Thyroid gland (tissue), 4 donors: ENCODE results near the gene SPATA17. TPM values are rescaled to one million over a fixed set of nuclear protein-coding genes. Genes with fewer than 3 reads are reported as not detected.
A peak's percentile ranks its signal among the peaks of the same experiment; 100 is the strongest.

ENCODE experiments used
- DNase-seq, 2 donors: peaks; one replicate each; pipeline ENCODE4 v3.0.0-alpha.2; 2019
- H3K27ac ChIP-seq, 3 donors: fragments of 200-600 bp; sonication (generic); 1 replicate in 2 of 3; 2 replicates in 1 of 3; pipeline ENCODE4 v1.5.1; 2016 to 2019; ENCODE audit warnings: mild to moderate bottlenecking in 1 of 3, moderate library complexity in 1 of 3
- H3K27me3 ChIP-seq: fragments of 200-600 bp; sonication (generic); one replicate; pipeline ENCODE4 v1.5.1; 2019
- H3K36me3 ChIP-seq, 2 donors: fragments of 200-600 bp; sonication (generic); one replicate each; pipeline ENCODE4 v1.5.1; 2016 to 2019
- H3K4me1 ChIP-seq, 2 donors: fragments of 200-600 bp; sonication (generic); one replicate each; pipeline ENCODE4 v1.5.1; 2017 to 2019
- H3K4me3 ChIP-seq, 3 donors: fragments of 200-600 bp; sonication (generic); replicated peaks in 1 of 3; 1 replicate in 2 of 3; 2 replicates in 1 of 3; pipeline ENCODE4 v1.5.1; 2016; ENCODE audit warnings: mild to moderate bottlenecking in 1 of 3
- H3K9me3 ChIP-seq: fragments of 200-600 bp; sonication (generic); one replicate; pipeline ENCODE4 v1.5.1; 2017
- POLR2A ChIP-seq, 2 donors: fragments of 450-650 bp; IDR thresholded peaks; one replicate each; pipeline ENCODE4 v1.6.1; 2017; ENCODE audit warnings: antibody characterized with exemption in 2 of 2, mild to moderate bottlenecking in 2 of 2, moderate library complexity in 1 of 2
- WGBS, 2 donors: methylation state at CpG; one replicate each; pipeline ENCODE4 v1.1.5; 2017; 5-methylcytosine and 5-hydroxymethylcytosine counted together
- intact Hi-C: fragments of 100-400 bp; cut with DNase I; formaldehyde crosslinking; loops from one replicate; pipeline ENCODE4 v1.15.1; 2023
- total RNA-seq, 4 donors: library from RNA; depleted of rRNA; stranded (reverse); fragments of >200 nt; gene quantifications; one replicate each; pipeline ENCODE4 v1.2.3, GENCODE V29; 2016
- TF ChIP-seq, protein P1 (sequence below), 6 experiments: fragments of 200-600 bp in 3 of 6; fragments of 450-650 bp in 3 of 6; sonication (generic) in 3 of 6; IDR thresholded peaks; one replicate each; pipeline ENCODE4 v1.5.1; 2016 to 2019; ENCODE audit warnings: antibody characterized with exemption in 6 of 6, mild to moderate bottlenecking in 2 of 6, inconsistent platforms in 1 of 6, moderate library complexity in 1 of 6

Gene SPATA17
- total RNA-seq, 4 donors from 2014 or later: 1.2 to 5.8 (median 3.2) TPM

DNA sequence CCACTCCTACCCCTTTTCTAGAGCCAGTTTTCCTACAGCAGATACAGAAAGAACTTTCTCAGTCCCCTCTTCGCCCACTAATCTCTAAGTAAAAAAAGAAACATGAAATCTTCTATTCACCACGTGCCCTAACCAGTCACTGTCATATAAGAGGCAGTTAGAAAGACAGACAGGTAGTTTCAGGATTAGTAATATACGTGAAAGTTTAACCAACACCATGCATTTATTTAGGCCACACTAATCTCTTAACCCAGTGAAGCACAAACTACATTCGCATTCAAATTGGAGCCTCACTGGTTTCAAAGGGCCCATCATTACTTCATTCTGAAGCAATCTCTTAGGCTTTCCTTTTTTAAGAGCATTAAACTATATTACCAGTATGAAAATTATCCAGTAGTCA is 10.3 kb upstream of the SPATA17 start:
- H3K4me3 ChIP-seq: no peak overlapping the region
- no peak for DNase-seq
- H3K36me3 ChIP-seq: no peaks in the 10 kb centered on the region
- no peaks in the 10 kb centered on the region for H3K9me3 ChIP-seq
- H3K27ac ChIP-seq: no peak overlapping the region
- WGBS, 2 donors: 90 to 94% methylated on average over 4 of the region's 4 CpGs
- H3K27me3 ChIP-seq: no peaks in the 10 kb centered on the region
- intact Hi-C loops: no loop called here
- no peak for TF ChIP-seq POLR2A (IDR thresholded peaks at IDR 0.05)
- TF ChIP-seq, protein P1, sequence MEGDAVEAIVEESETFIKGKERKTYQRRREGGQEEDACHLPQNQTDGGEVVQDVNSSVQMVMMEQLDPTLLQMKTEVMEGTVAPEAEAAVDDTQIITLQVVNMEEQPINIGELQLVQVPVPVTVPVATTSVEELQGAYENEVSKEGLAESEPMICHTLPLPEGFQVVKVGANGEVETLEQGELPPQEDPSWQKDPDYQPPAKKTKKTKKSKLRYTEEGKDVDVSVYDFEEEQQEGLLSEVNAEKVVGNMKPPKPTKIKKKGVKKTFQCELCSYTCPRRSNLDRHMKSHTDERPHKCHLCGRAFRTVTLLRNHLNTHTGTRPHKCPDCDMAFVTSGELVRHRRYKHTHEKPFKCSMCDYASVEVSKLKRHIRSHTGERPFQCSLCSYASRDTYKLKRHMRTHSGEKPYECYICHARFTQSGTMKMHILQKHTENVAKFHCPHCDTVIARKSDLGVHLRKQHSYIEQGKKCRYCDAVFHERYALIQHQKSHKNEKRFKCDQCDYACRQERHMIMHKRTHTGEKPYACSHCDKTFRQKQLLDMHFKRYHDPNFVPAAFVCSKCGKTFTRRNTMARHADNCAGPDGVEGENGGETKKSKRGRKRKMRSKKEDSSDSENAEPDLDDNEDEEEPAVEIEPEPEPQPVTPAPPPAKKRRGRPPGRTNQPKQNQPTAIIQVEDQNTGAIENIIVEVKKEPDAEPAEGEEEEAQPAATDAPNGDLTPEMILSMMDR (IDR thresholded peaks at IDR 0.05): no peak
- H3K4me1 ChIP-seq: no peaks in the 10 kb centered on the region

DNA sequence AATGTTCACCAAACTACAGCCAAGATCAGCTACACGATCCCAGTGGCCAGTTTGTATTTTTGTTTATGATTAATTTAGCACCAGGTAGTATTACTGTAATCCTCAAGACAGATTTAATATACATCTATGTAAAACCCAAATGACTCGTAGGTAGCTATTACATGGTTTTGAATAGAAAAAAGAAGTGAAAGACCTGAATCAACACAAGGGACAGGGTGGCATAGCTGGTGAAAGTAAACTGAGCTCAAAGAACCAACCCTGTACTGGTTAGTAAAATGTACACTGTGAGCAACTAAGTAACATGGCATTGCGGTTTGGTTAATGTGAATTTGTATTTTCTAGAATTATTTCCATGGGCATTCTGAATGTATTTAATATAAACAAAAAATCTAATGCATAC is 9.1 kb upstream of the SPATA17 start:
- Histone ChIP-seq H3K9me3 (no peaks in the 10 kb centered on the region), H3K36me3 (no peaks in the 10 kb centered on the region), H3K27me3 (no peaks in the 10 kb centered on the region), H3K4me3 (no peak overlapping the region), H3K27ac (no peak overlapping the region), H3K4me1 (peaks cover 0 to under 1% of the 10 kb centered on the region in 2 donors)
- intact Hi-C loops: no loop called here
- no peak for TF ChIP-seq POLR2A (IDR thresholded peaks at IDR 0.05)
- TF ChIP-seq, protein P1 (IDR thresholded peaks at IDR 0.05): no peak
- no peak for DNase-seq
- WGBS, 2 donors: 95 to 97% methylated on average over 3 of the region's 3 CpGs

DNA sequence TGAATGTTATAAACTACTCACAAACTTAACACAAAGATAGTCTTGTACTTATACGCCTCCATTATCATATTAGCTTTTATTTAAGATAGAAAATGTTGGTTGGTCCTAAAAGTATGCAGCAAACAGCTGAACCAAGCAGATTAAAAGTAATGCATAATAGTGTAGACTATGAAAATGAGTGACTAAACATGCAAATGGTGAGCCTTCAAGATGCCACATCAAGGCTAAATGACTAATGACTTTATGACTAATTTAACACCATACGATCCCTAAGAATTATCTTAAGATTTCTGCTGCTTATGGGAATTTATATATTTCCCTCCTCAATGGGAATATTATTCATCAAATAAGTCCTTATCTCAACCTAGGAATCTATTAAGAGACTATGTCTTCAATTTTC is 4.8 kb upstream of the SPATA17 start:
- H3K4me3 ChIP-seq: no peak overlapping the region
- WGBS, 2 donors: 96% methylated on average over 2 of the region's 2 CpGs
- no peaks in the 10 kb centered on the region for H3K36me3 ChIP-seq
- no peaks in the 10 kb centered on the region for H3K9me3 ChIP-seq
- H3K27ac ChIP-seq: no peak overlapping the region
- peaks cover 0 to 13% of the 10 kb centered on the region in 2 donors for H3K4me1 ChIP-seq
- no peak for TF ChIP-seq POLR2A (IDR thresholded peaks at IDR 0.05)
- TF ChIP-seq, protein P1 (IDR thresholded peaks at IDR 0.05): no peak
- DNase-seq: no peak
- no peaks in the 10 kb centered on the region for H3K27me3 ChIP-seq
- intact Hi-C loops: no loop called here

DNA sequence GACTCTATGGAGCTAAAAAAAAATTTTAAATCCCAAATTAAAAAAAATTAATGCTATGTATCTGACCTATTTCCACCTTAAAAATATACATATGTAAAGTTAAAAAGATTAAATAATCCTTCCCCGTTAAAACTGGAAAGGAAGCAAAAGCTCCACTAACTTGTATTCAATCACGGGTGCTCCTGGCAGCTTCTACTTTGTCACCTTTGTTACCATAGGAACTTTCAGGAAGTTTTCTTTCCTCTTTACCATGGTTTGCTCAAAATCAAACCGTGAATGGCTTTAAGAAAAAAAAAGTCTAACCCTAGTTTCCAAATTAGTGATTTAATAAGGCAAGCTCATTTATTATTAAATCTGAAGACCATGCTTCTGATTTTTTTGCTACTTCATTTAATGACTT is 3.7 kb upstream of the SPATA17 start:
- no peak overlapping the region for H3K4me3 ChIP-seq
- TF ChIP-seq POLR2A (IDR thresholded peaks at IDR 0.05): no peak
- TF ChIP-seq, protein P1 (IDR thresholded peaks at IDR 0.05): no peak
- H3K36me3 ChIP-seq: no peaks in the 10 kb centered on the region
- intact Hi-C loops: no loop called here
- H3K27ac ChIP-seq: no peak overlapping the region
- WGBS, 2 donors: 16 to 28% methylated on average over 3 of the region's 3 CpGs
- H3K9me3 ChIP-seq: no peaks in the 10 kb centered on the region
- no peaks in the 10 kb centered on the region for H3K27me3 ChIP-seq
- DNase-seq: peak in 1 of 2 donors; percentile 21
- H3K4me1 ChIP-seq: peaks cover 0 to 20% of the 10 kb centered on the region in 2 donors

DNA sequence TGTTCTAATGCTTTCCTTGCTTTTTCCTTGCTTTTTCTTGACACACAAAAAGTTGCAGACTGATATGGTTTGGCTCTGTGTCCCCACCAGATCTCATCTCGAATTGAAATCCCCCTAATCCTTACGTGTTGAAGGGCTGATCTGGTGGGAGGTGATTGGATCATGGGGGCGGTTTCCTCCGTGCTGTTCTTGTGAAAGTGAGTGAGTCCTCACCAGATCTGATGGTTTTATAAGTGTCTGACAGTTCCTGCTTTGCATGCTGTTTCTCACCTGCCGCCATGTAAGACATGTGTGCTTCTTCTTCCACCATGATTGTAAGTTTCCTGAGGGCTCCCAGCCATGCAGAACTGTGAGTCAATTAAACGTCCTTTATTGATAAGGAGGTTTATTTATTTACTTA is 11.3 kb downstream of the SPATA17 start:
- H3K36me3 ChIP-seq: no peaks in the 10 kb centered on the region
- no peaks in the 10 kb centered on the region for H3K4me1 ChIP-seq
- H3K27me3 ChIP-seq: no peaks in the 10 kb centered on the region
- H3K4me3 ChIP-seq: no peak overlapping the region
- TF ChIP-seq POLR2A (IDR thresholded peaks at IDR 0.05): no peak
- TF ChIP-seq, protein P1 (IDR thresholded peaks at IDR 0.05): no peak
- H3K27ac ChIP-seq: no peak overlapping the region
- intact Hi-C loops: no loop called here
- no peak for DNase-seq
- WGBS, 2 donors: 73% methylated on average over 6 of the region's 6 CpGs
- no peaks in the 10 kb centered on the region for H3K9me3 ChIP-seq
